Sigmoid colon (tissue), 7 donors: ENCODE measurements around the gene FUT6. TPM values are rescaled to one million over a fixed set of nuclear protein-coding genes. Genes with fewer than 3 reads are reported as not detected.
A peak's percentile ranks its signal among the peaks of the same experiment; 100 is the strongest.

Source experiments
- DNase-seq: peaks from one replicate; pipeline ENCODE4 v3.0.0-alpha.2; 2019
- H3K27ac ChIP-seq, 4 donors: fragments of 200-600 bp; sonication (generic); one replicate each; pipeline ENCODE4 v1.5.1; 2016 to 2019; ENCODE audit warnings: mild to moderate bottlenecking in 1 of 4
- H3K27me3 ChIP-seq, 3 donors: fragments of 200-600 bp; sonication (generic); one replicate each; pipeline ENCODE4 v1.5.1; 2019; ENCODE audit warnings: mild to moderate bottlenecking in 1 of 3
- H3K36me3 ChIP-seq, 4 donors: fragments of 200-600 bp; sonication (generic); one replicate each; pipeline ENCODE4 v1.5.1; 2016 to 2019
- H3K4me1 ChIP-seq, 4 donors: fragments of 200-600 bp; sonication (generic); one replicate each; pipeline ENCODE4 v1.5.1; 2017 to 2019
- H3K4me3 ChIP-seq, 4 donors: fragments of 200-600 bp; sonication (generic); one replicate each; pipeline ENCODE4 v1.5.1; 2017 to 2019; ENCODE audit warnings: mild to moderate bottlenecking in 2 of 4, moderate library complexity in 1 of 4
- H3K9me3 ChIP-seq, 4 donors: fragments of 200-600 bp in 3 of 4; sonication (generic) in 3 of 4; one replicate each; pipeline versions ENCODE4 v1.5.1 to v1.6.1; 2013 to 2019
- EP300 ChIP-seq, 4 donors: sonication (generic); formaldehyde crosslinking; IDR thresholded peaks; one replicate each; pipeline ENCODE4 v1.6.1; 2017; ENCODE audit warnings: antibody characterized with exemption in 4 of 4
- POLR2A ChIP-seq, 2 donors: fragments of 450-650 bp; IDR thresholded peaks; one replicate each; pipeline ENCODE4 v1.6.1; 2016; ENCODE audit warnings: antibody characterized with exemption in 2 of 2, mild to moderate bottlenecking in 2 of 2, moderate library complexity in 2 of 2
- POLR2AphosphoS5 ChIP-seq, 4 donors: sonication (generic); formaldehyde crosslinking; IDR thresholded peaks; one replicate each; pipeline ENCODE4 v1.6.1; 2017; ENCODE audit warnings: antibody characterized with exemption in 4 of 4
- WGBS, 2 donors: extraction: QIAGEN DNeasy Blood & Tissue Kit; methylation state at CpG; one replicate each; pipeline ENCODE4 v1.1.7; 2013; 5-methylcytosine and 5-hydroxymethylcytosine counted together
- intact Hi-C: fragments of 100-400 bp; cut with DNase I; formaldehyde crosslinking; loops from one replicate; pipeline ENCODE4 v1.15.1; 2023
- polyA plus RNA-seq, 3 donors: library from polyadenylated mRNA; stranded (reverse); fragments of 200-250 nt; gene quantifications; one replicate each; pipeline ENCODE4 v1.2.3, GENCODE V29; 2013
- total RNA-seq, 4 donors: library from RNA; depleted of rRNA; stranded (reverse); fragments of >200 nt; gene quantifications; one replicate each; pipeline ENCODE4 v1.1.0, GENCODE V29; 2016
- TF ChIP-seq, protein P1 (sequence below), 4 experiments: fragments of 450-650 bp in 3 of 4; fragments of 200-600 bp in 1 of 4; IDR thresholded peaks; one replicate each; pipeline ENCODE4 v1.5.1; 2016 to 2019; ENCODE audit warnings: antibody characterized with exemption in 4 of 4, mild to moderate bottlenecking in 3 of 4, moderate library complexity in 2 of 4
- donor health status: healthy with polysubstance abuse.
- donor health status: Bipolar disorder and iron deficiency.
- donor health status: healthy.

The FUT6 gene
- total and polyA plus RNA-seq, 7 donors = 14.8 to 61.1 (median 21.0) TPM; not detected in 4

DNA sequence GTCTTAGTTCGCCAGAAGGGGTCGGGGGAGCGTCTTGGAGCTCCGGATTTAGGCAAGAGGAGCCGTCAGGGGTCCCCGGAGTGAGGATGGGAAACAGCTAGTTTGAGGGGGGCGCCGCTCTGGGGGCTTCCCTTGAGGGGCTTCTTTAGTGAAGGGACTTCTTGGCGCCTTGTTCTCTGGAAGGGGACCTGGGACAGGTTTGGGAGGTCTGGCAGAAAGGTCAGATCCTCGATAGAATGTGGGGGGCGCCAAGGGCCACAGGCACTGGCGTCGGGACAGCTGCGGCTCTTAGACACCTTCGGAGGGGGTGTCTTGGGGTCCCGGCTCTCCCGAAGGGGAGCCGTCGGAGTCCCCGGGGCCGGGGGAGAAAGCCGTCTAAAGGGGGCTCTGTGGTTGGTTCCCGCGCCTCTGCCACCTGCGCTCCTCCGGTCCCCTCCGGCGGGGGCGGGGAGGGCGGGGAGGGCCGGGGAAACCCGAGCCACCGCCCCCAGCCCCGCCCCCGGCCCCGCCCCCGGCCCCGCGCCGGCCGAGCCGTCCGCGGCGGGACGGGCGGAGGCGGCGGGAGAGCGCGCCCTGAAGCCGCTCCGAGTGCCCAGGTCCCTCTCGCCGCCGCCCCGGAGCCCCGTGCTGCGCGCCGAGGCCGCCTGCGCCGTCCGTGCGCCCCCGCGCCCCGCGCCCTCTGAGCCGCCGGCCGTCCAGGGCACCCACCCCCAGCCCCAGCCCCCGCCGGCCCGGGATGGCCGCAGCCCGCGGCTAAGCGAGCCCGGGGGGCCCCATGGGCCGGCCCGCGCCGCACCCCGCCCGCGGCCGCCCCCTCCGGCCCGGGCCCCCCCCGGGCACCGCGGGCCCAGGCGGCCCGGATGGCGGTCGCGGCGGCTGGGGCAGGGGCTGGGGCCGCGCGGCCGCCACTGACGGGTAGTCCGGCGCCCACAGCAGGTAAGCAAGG, 34.7 kb downstream of the FUT6 start, which contains the start of gene NRTN:
Gene NRTN (plus strand): TSS at position 552 of the 946 bp plus-strand sequence. CDS start 19,099 bp downstream, outside the sequence.
- Histone ChIP-seq H3K36me3 (no peaks in the 10 kb centered on the region), H3K27me3 (peaks cover 0 to 29% (median 18%) of the 10 kb centered on the region in 3 donors), H3K27ac (peak within 1 kb of the TSS; percentile 84 to 91 (median 90)), H3K4me1 (peaks cover 0 to 30% (median 25%) of the 10 kb centered on the region in 4 donors), H3K9me3 (no peaks in the 10 kb centered on the region), H3K4me3 (peak within 1 kb of the TSS; percentile 55 to 68 (median 66))
- intact Hi-C loops = loop anchor here (1.0 to 10.0 kb wide), 4 partner anchors 88 to 320 kb away; no protein-coding TSS in a partner anchor
- peak; percentile 71 for DNase-seq
- 2% methylated on average over 106 of the region's 107 CpGs for WGBS, 2 donors
- TF ChIP-seq POLR2A (IDR thresholded peaks at IDR 0.05) (no peak), POLR2AphosphoS5 (IDR thresholded peaks at IDR 0.05) (peak in 1 of 4 donors; percentile 40)
- TF ChIP-seq, protein P1, sequence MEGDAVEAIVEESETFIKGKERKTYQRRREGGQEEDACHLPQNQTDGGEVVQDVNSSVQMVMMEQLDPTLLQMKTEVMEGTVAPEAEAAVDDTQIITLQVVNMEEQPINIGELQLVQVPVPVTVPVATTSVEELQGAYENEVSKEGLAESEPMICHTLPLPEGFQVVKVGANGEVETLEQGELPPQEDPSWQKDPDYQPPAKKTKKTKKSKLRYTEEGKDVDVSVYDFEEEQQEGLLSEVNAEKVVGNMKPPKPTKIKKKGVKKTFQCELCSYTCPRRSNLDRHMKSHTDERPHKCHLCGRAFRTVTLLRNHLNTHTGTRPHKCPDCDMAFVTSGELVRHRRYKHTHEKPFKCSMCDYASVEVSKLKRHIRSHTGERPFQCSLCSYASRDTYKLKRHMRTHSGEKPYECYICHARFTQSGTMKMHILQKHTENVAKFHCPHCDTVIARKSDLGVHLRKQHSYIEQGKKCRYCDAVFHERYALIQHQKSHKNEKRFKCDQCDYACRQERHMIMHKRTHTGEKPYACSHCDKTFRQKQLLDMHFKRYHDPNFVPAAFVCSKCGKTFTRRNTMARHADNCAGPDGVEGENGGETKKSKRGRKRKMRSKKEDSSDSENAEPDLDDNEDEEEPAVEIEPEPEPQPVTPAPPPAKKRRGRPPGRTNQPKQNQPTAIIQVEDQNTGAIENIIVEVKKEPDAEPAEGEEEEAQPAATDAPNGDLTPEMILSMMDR (IDR thresholded peaks at IDR 0.05) = no peak

DNA sequence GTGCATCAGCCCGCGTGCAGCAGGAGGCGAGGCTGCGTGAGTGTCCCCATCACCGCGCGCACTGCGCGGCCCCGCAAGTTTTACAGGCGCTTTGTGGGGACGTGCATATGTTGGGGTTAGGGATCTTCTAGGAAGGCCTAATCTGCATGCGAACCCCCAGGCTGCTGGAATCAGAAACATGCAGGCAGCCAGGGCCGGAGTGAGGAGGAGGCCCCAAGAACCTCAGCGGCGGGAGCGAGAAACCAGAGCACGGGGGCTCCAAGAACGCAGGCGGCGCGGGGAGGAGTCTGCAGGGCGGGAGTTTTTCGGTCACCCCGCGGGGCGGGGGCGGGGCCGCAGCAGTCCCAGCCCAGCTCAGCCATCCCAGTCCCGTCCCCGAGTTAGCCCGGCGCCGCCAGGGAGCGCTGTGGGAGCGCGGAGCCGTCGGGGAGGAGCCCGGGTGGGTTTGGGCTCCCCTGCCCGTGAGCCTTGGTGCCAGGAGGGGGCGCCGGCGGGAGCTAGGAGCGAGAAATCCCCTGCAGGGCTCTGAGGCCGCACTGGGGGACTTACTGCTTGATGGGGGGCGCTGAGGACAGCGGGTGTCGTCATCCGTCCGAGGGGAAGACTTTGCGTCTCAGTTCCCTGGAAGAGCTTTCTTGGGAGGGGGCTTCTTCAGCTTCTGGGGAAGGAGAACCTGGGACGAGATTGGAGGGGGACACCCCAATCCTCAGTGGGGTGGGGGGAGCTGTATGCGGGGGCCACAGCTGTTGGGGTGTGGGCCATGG, 35.6 kb downstream of the FUT6 start:
- H3K4me3 ChIP-seq = peak overlapping the region; percentile 15 to 68 (median 66)
- 1% methylated on average over 54 of the region's 54 CpGs for WGBS, 2 donors
- TF ChIP-seq POLR2A (IDR thresholded peaks at IDR 0.05) (no peak), EP300 (IDR thresholded peaks at IDR 0.05) (no peak), POLR2AphosphoS5 (IDR thresholded peaks at IDR 0.05) (peak in 3 of 4 donors; percentile 29 to 35 (median 30))
- TF ChIP-seq, protein P1 (IDR thresholded peaks at IDR 0.05) = peak; percentile 92 to 97 (median 96)
- H3K27ac ChIP-seq = peak overlapping the region; percentile 77 to 90 (median 84)
- peaks cover 0 to 29% (median 18%) of the 10 kb centered on the region in 3 donors for H3K27me3 ChIP-seq
- intact Hi-C loops = loop anchor here (1.0 to 10.0 kb wide), 4 partner anchors 88 to 321 kb away; no protein-coding TSS in a partner anchor
- no peaks in the 10 kb centered on the region for H3K9me3 ChIP-seq
- H3K36me3 ChIP-seq = no peaks in the 10 kb centered on the region
- H3K4me1 ChIP-seq = peaks cover 0 to 30% (median 25%) of the 10 kb centered on the region in 4 donors
- peak; percentile 95 for DNase-seq

DNA sequence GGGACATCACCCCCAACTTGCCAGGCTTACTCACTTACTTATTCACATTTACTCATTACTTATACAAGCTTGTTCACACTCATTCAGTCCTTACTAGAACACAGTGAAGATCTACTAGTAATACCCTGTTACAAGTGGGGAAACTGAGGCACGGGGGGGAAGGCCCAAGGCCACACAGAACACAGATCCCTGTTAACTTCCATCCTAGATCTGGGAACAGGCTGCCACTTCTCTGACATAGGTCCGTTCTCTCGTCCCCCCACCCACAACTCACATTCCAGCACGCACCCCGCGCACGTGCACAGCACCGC, 36.1 kb downstream of the FUT6 start:
- Histone ChIP-seq H3K9me3 (no peaks in the 10 kb centered on the region), H3K27me3 (peaks cover 0 to 29% (median 18%) of the 10 kb centered on the region in 3 donors), H3K27ac (peak overlapping the region in 3 of 4 donors; percentile 12 to 89 (median 77)), H3K4me1 (peaks cover 0 to 30% (median 25%) of the 10 kb centered on the region in 4 donors), H3K36me3 (no peaks in the 10 kb centered on the region), H3K4me3 (peak overlapping the region in 3 of 4 donors; percentile 32 to 68 (median 65))
- WGBS, 2 donors = 5 to 9% methylated on average over 8 of the region's 8 CpGs
- TF ChIP-seq POLR2A (IDR thresholded peaks at IDR 0.05) = no peak
- TF ChIP-seq EP300 (IDR thresholded peaks at IDR 0.05) = no peak
- no peak for TF ChIP-seq POLR2AphosphoS5 (IDR thresholded peaks at IDR 0.05)
- TF ChIP-seq, protein P1 (IDR thresholded peaks at IDR 0.05) = no peak
- intact Hi-C loops = loop anchor here (5.0 to 10.0 kb wide), 2 partner anchors 164 to 321 kb away; no protein-coding TSS in a partner anchor
- peak; percentile 65 for DNase-seq

GRCh38 chr19:5801796-5802619, 37.5 kb downstream of the FUT6 start:
- TF ChIP-seq POLR2A (IDR thresholded peaks at IDR 0.05) (no peak), EP300 (IDR thresholded peaks at IDR 0.05) (no peak), POLR2AphosphoS5 (IDR thresholded peaks at IDR 0.05) (no peak)
- TF ChIP-seq, protein P1 (IDR thresholded peaks at IDR 0.05) = no peak
- Histone ChIP-seq H3K9me3 (no peaks in the 10 kb centered on the region), H3K27ac (no peak overlapping the region), H3K4me3 (no peak overlapping the region), H3K36me3 (no peaks in the 10 kb centered on the region), H3K27me3 (peaks cover 0 to 29% (median 18%) of the 10 kb centered on the region in 3 donors), H3K4me1 (peaks cover 0 to 30% (median 25%) of the 10 kb centered on the region in 4 donors)
- intact Hi-C loops = loop anchor here (5.0 to 10.0 kb wide), 2 partner anchors 165 to 323 kb away; no protein-coding TSS in a partner anchor
- WGBS, 2 donors = 18 to 35% methylated on average over 33 of the region's 33 CpGs
- peak; percentile 65 for DNase-seq
